GM12878 (cell line): ENCODE results near the gene MTMR3. TPM values are rescaled to one million over a fixed set of nuclear protein-coding genes. Genes with fewer than 3 reads are reported as not detected.

ENCODE experiments used
- ATF3 ChIP-seq: IDR thresholded peaks from 2 replicates; pipeline ENCODE4 v1.6.1; 2011; ENCODE audit warnings: low read depth, mild to moderate bottlenecking, low read length, moderate library complexity, borderline replicate concordance; ENCODE audit errors: extremely low read depth
- CUX1 ChIP-seq: IDR thresholded peaks from 2 replicates; pipeline ENCODE4 v1.6.1; 2012; ENCODE audit warnings: improper control_type of control experiment, low read depth, low read length; ENCODE audit not compliant: insufficient replicate concordance
- GATAD2B ChIP-seq: fragments of 450-650 bp; conservative IDR thresholded peaks from 2 replicates; pipeline ENCODE4 v1.6.1; 2017; ENCODE audit warnings: low read depth, mild to moderate bottlenecking, moderate library complexity
- IRF3 ChIP-seq: fragments of 450-650 bp; IDR thresholded peaks from 2 replicates; pipeline ENCODE4 v1.6.1; 2014; ENCODE audit warnings: mild to moderate bottlenecking
- MLLT1 ChIP-seq: fragments of 450-650 bp; IDR thresholded peaks from 2 replicates; pipeline ENCODE4 v1.6.1; 2016; ENCODE audit warnings: mild to moderate bottlenecking
- MYB ChIP-seq: fragments of 150-350 bp; IDR thresholded peaks from 2 replicates; pipeline ENCODE4 v1.6.1; 2014; ENCODE audit warnings: mild to moderate bottlenecking, low read depth, low read length, borderline replicate concordance
- NFIC ChIP-seq: IDR thresholded peaks from 2 replicates; pipeline ENCODE4 v1.6.1; 2012; ENCODE audit warnings: low read depth, mild to moderate bottlenecking, inconsistent platforms, low read length, moderate library complexity
- RBBP5 ChIP-seq: fragments of 200-600 bp; sonication (generic); conservative IDR thresholded peaks from 2 replicates; pipeline ENCODE4 v1.6.1; 2016
- polyA plus RNA-seq, 11 experiments: library from polyadenylated mRNA; depleted of rRNA in 4 of 11; unstranded in 6 of 11; stranded (reverse) in 5 of 11; fragments of >200 nt; fragmentation: Nextera tagmentation in 4 of 11; fragmentation: Illumina TruSeq in 1 of 11; extraction: Ambion mirVana in 4 of 11; extraction: Trizol in 1 of 11; gene quantifications; 1 replicate in 1 of 11; 2 replicates in 10 of 11; pipeline versions ENCODE4 v1.2.1 to v1.2.3, GENCODE V29; 2011 to 2016; ENCODE audit warnings: inconsistent platforms in 2 of 11, missing spikeins in 2 of 11, low read depth in 1 of 11
- total RNA-seq, 4 experiments: library from RNA; depleted of rRNA in 3 of 4; stranded (reverse); fragments of >200 nt in 3 of 4; fragmentation: Illumina TruSeq in 1 of 4; extraction: Trizol in 1 of 4; gene quantifications; 2 replicates each; pipeline versions ENCODE4 v1.2.1 to v1.2.3, GENCODE V29; 2013 to 2021

The MTMR3 gene
- total and polyA plus RNA-seq, 10 of the 15 experiments (the other 5 are each of a cell fraction or from before 2014, with no cell fraction given): 1.4 to 23.7 (median 10.6) TPM

- TF ChIP-seq MLLT1: no peak
- TF ChIP-seq ATF3: no peak
- no peak for TF ChIP-seq IRF3
- no peak for TF ChIP-seq CUX1
- TF ChIP-seq NFIC: no peak
- no peak for TF ChIP-seq MYB
- TF ChIP-seq GATAD2B: no peak
- TF ChIP-seq RBBP5: no peak
- TF ChIP-seq, all 136 proteins: peak for 0
Measured at GRCh38 chr22:29992341-29993275, 109.6 kb downstream of the MTMR3 start (continued).
